ENCODE results near the gene PTH2R.

DNA sequence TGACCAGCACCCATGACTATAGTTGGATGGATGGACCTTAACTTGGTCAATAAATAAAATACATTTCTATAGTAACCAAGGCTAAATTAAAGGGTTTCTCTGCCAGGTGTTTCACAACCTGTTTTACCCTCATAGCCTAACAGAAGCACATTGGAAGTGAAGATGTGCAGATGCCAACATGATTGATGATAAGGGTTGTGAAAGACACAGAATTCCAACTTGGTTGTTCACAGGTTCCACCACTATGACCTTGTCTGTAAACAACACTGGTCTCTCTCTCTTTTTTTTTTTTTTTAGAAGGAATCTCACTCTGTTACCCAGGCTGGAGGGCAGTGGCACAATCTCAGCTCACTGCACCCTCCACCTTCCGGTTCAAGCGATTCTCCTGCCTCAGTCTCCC, 37.5 kb upstream of the PTH2R start:
- TF ChIP-seq, protein P1, sequence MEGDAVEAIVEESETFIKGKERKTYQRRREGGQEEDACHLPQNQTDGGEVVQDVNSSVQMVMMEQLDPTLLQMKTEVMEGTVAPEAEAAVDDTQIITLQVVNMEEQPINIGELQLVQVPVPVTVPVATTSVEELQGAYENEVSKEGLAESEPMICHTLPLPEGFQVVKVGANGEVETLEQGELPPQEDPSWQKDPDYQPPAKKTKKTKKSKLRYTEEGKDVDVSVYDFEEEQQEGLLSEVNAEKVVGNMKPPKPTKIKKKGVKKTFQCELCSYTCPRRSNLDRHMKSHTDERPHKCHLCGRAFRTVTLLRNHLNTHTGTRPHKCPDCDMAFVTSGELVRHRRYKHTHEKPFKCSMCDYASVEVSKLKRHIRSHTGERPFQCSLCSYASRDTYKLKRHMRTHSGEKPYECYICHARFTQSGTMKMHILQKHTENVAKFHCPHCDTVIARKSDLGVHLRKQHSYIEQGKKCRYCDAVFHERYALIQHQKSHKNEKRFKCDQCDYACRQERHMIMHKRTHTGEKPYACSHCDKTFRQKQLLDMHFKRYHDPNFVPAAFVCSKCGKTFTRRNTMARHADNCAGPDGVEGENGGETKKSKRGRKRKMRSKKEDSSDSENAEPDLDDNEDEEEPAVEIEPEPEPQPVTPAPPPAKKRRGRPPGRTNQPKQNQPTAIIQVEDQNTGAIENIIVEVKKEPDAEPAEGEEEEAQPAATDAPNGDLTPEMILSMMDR (IDR thresholded peaks at IDR 0.05 in 8 of 11, conservative IDR thresholded peaks at IDR 0.05 in 3 of 11), result no peak
- TF ChIP-seq POLR2A (IDR thresholded peaks at IDR 0.05), result no peak
